IMR-90 (cell line): ENCODE results near the gene NOTCH2.
"Not testable (repeated sequence)": the region's sequence is repeated elsewhere in the genome, so short reads cannot be mapped to it uniquely, and the experiment has no call there.

Experiments
- FOS ChIP-seq: fragments of 150-350 bp; IDR thresholded peaks from 2 replicates; pipeline ENCODE4 v1.6.1; 2016; ENCODE audit warnings: low read depth, low read length
- MAFK ChIP-seq: IDR thresholded peaks from 2 replicates; pipeline ENCODE4 v1.6.1; 2012; ENCODE audit warnings: low read depth, low read length, improper control_type of control experiment
- NFE2L2 ChIP-seq: fragments of 150-350 bp; IDR thresholded peaks from 2 replicates; pipeline ENCODE4 v1.6.1; 2016; ENCODE audit warnings: low read depth, mild to moderate bottlenecking, low read length
- POLR2A ChIP-seq: IDR thresholded peaks from 2 replicates; pipeline ENCODE4 v1.6.1; 2012; ENCODE audit warnings: mild to moderate bottlenecking, low read depth, low read length
- RFX5 ChIP-seq: IDR thresholded peaks from 2 replicates; pipeline ENCODE4 v1.8.0; 2012; ENCODE audit warnings: low read depth, mild to moderate bottlenecking, low read length, moderate library complexity
- SMC3 ChIP-seq: fragments of 150-350 bp; IDR thresholded peaks from 2 replicates; pipeline ENCODE4 v1.6.1; 2016; ENCODE audit warnings: low read depth, mild to moderate bottlenecking, antibody characterized with exemption, low read length, moderate library complexity
- TF ChIP-seq, protein P1 (sequence below): conservative IDR thresholded peaks from 2 replicates; pipeline ENCODE4 v1.5.1; 2012; ENCODE audit warnings: mild to moderate bottlenecking, low read depth, low read length, improper control_type of control experiment

DNA sequence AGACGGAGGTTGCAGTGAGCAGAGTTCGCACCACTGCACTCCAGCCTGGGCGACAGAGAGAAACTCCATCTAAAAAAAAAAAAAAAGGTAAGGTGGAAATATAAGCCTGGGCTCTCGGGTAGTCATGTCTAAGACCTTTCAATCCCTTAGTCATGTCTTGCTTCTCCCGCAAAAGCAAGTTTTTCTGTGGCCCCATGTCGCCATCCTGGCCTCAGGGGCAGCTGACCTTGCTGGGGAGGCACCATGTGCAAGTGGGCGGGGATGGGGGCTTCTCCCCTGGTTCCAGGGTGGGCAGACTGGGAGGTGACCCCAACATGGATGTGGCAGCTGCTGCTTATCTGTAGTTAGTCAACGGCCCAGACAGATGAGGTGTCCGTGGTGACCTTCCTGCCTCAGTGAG, 40.2 kb upstream of the NOTCH2 start:
- not testable (repeated sequence) for TF ChIP-seq RFX5, POLR2A, FOS, MAFK, SMC3, NFE2L2
- TF ChIP-seq, protein P1, sequence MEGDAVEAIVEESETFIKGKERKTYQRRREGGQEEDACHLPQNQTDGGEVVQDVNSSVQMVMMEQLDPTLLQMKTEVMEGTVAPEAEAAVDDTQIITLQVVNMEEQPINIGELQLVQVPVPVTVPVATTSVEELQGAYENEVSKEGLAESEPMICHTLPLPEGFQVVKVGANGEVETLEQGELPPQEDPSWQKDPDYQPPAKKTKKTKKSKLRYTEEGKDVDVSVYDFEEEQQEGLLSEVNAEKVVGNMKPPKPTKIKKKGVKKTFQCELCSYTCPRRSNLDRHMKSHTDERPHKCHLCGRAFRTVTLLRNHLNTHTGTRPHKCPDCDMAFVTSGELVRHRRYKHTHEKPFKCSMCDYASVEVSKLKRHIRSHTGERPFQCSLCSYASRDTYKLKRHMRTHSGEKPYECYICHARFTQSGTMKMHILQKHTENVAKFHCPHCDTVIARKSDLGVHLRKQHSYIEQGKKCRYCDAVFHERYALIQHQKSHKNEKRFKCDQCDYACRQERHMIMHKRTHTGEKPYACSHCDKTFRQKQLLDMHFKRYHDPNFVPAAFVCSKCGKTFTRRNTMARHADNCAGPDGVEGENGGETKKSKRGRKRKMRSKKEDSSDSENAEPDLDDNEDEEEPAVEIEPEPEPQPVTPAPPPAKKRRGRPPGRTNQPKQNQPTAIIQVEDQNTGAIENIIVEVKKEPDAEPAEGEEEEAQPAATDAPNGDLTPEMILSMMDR: not testable (repeated sequence)
